ENCODE measurements around the gene F11R.
"Not testable (repeated sequence)": the region's sequence is repeated elsewhere in the genome, so short reads cannot be mapped to it uniquely, and the experiment has no call there.

F11R gene

DNA sequence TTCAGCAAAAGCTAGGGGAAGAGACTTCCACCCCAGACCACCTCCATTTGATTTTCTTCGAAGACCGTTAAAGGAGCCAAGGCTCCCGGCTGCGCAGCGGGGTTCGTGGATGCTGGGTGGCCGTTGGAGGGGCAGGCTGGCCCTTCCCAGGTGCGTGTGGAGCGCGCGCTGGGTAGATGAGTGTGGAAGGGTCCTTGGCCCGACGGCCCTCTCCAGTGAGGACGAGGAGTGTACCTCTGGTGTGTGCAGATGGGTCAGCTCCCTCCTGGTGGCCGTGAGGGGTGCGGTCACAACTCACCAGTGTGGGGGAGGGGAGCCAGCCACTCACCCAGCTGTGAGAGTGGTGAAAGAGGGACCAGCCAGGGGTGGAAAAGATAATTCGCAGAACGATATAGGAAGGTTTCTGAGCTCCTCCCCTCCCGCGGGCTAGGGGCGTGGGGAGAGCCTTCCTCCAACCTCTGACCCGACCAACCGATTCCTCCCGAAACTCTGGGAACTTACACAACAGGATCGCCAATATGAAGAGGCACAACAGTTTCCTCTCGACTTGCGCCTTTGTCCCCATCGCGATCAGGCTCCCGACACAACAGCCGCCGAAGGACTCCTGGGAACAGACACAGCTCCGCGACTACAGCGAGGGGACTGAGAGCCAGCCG, at the start of gene F11R:
Gene F11R, minus strand, starts transcription at position 644 of the 656 bp plus-strand sequence. Its CDS starts 79 bp downstream, at position 565.
- peak; percentile 81 for DNase-seq

DNA sequence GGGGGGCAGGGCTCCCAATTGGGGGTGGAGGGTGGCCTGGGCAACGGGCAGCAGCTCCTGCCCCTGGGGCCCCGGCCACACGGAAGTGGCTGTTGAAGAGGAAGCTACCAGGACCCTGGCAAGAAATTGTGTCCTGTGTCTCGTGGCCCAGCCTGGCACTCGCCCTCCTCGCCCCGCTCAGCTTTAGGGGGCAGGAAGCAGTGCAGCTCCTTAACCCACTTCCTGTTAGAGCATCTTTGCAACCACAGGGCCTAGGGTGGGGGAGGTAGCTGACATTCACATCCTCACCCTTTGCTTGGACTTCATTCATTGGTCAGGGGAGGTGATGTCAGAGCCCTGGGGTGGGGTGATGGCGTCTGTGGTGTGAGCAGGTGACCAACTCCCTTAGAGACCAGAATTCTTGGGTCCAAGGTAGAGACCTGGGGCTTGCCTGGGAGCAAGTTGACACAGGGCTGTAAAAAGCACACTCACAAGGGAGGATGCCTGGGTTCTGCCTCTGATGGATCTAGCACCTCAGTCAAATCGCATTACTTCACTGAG, 48.8 kb upstream of the F11R start, which contains the start of gene ARHGAP30:
Gene ARHGAP30, minus strand, starts transcription at position 161 of the 540 bp plus-strand sequence. CDS start 267 bp downstream, outside the sequence.
- no peak for DNase-seq

DNA sequence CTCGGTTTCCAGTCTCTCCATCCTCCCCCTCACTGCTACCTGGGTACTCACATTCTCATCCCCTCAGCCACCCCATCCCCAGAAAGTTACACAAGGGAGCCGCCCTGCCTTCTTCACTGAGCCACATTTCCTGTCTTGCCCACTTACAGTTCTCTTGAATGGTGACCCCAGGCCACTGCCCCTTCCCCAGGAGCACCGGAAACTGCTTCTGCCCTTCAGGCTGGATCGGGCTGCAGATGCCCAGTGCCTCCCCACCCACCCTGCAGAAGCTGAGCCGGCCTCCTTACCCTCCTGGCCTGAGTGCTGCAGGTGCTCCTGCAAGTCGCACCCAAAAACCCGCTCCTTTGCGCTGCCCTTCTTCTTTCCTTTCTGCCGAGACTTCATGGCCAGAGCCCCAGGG, 48.3 kb upstream of the F11R start:
- DNase-seq: no peak

DNA sequence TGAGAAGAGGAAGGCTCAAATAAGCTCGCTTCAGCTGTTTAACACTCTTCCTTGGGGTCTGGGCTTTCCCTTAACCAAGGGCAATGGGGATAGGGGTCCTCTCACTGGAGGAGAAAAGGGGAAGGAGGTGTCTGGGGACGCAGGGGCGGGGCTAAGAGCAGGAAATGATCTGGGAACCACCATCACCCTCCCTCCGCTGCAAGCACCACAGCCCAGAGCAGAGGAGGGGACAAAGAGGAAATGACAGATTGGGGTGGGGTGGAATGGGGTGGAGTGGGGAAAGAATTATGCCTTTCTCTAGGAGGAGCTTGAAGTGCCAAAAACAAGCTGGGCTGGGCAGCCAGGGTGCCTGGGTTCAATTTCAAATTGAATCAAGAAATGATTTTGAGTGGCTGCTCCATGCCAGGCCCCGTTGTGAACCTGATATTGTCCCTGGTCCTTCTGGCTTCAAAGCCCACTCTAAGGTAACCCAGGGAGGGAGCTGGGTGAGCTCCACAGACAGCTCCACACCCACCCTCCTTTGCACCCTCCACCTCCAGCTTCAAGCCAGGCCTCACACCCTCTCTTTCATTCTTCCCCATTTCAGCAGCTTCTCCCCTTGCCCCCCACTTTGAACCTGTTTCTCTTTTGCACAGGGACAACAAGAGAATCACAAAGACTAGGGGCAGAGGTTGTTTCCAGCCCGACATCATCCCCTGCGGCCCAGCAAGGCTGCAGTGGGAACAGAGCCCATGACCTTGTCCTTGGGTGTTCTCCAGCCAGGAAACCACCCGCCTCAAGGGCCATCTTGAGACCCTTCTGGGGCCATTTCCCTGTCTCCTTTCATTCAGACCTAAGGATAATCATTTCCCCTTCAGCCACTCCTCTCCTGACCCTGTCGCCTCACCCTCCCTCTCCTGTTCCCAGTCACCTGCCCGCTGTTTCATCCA, 47.6 kb upstream of the F11R start:
- no peak for DNase-seq

DNA sequence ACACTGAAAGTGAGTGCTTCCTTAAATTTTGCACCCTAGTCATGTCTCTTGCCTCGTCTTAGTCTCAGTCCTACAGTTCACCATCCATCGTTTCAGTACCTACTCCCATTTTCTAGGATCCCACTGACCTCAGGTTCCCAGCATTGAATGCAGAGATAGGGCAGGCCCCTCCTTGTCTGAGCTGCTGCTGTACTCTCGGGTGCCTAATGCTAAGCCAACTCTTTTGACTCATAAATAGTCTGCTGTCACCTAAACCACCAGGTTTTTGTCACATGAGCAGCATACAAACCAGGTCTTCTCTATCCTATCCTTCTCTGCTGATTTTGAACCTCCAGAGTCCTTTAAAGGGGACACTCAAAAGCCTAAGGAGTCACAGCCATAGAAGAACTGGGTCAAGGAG, 45.7 kb upstream of the F11R start:
- no peak for DNase-seq

DNA sequence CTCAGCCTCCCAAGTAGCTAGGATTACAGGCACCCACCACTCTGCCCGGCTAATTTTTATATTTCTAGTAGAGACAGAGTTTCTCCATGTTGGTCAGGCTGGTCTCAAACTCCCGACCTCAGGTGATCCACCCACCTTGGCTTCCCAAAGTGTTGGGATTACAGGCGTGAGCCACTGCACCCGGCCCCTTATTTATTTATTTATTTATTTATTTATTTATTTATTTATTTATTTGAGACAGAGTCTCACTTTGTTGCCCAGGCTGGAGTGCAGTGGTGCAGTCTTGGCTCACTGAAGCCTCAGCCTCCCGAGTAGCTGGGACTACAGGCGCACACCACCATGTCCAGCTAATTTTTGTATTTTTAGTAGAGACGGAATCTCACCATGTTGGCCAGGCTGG, 44.7 kb upstream of the F11R start:
- DNase-seq: not testable (repeated sequence)

DNA sequence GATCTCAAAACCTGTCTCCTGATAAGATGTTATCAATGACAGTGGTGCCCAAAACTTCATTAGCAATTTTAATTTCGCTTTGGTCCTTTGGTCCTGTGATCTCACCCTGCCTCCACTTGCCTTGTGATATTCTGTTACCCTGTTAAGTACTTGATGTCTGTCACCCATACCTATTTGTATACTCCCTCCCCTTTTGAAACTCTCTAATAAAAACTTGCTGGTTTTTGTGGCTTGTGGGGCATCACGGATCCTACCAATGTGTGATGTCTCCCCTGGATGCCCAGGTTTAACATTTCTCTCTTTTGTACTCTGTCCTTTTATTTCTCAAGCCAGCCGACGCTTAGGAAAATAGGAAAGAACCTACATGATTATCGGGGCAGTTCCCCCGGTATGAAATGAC, 43.0 kb upstream of the F11R start:
- not testable (repeated sequence) for DNase-seq

DNA sequence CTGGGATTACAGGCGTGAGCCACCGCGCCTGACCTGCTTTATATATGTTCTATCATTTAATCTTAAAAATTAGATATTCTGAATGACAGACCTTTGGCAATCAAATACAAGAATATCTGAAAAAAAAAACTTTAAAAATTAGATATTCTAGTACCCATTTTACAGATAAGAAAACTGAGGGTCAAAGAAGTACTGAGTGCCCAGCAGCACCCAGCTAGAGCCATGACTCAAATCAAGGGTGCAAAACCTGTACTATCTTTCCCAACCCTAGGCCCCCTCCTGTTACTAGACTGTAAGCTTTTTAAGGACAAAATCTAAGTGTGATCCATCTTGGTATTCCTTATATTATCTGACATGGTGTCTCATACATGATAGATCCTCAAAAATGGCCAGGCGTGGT, 40.5 kb upstream of the F11R start:
- DNase-seq: no peak

DNA sequence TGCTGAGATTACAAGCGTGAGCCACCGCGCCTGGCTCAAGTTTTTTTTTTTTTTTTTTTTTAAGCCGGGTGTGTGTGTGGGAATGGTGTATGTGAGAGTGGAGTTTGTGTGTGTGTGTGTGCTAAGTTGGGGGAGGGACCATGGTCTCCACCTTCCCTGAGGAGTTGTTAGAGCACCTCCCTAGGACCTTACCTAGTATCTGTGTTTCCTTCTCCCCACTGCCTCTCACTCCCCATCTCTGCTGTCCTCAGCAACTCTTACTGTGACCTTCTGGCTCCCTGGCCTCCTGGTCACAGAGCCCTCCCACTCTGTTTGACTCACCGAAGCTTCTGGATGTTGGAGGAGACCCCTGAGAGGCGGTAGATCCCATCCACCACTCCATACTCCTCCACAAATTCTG, 38.3 kb upstream of the F11R start:
- DNase-seq: no peak

DNA sequence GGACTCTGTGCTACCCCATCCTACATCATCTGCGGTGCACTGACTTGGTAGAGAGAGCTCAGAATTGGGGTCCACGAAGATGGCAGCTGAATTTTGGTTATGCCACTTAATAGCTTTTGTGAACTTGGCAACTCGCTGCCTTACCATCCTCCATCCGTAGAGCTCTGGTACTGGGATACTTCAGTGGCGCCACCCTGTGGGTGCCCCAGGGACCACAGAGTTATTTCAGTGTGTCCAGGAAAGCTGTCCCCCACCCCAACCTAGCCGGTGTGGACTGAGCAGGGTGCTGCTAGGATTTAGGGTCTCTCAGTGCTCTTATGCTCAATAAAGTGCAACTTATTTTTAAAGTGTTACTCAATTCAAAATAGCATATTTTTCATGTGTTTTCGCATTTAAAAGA, 33.9 kb upstream of the F11R start:
- no peak for DNase-seq

DNA sequence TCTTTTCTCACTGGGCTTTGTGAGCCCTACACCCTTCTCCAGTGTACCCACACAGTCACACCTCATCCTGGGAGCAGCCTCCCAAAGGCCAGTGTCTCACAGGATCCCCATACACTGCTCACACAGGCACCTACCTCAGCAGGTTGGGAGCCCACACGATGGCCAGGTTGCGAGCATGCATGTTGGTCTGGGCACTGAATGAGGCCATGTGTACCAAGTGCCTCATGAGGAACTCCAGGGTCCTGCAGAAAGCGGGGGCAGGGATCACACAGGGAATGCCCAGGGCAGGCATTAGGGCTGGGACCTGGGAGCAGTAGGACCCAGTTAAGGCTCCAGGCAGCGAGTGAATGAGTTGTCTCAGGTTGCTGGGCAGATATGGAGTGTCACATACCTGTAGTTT, 33.3 kb upstream of the F11R start:
- no peak for DNase-seq

DNA sequence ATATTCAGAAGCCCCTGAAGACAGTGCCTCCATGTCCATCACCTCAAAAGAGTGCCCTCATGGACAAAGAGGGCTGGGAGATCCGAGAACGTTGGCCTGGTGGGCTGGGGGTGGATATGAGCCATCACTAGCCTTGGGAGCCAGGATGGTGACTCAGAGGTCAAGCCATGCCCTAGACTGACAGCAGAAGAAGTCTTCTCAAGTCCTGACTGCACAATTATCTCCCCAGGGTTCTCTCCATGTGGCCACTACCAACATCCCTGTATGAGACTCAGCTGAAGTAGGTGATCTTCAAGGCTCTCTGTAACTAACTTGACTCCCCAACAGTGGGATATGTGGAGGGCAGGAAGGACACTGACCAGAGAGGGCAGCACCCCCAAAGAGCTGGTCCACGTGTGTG, 31.9 kb upstream of the F11R start:
- DNase-seq: no peak

DNA sequence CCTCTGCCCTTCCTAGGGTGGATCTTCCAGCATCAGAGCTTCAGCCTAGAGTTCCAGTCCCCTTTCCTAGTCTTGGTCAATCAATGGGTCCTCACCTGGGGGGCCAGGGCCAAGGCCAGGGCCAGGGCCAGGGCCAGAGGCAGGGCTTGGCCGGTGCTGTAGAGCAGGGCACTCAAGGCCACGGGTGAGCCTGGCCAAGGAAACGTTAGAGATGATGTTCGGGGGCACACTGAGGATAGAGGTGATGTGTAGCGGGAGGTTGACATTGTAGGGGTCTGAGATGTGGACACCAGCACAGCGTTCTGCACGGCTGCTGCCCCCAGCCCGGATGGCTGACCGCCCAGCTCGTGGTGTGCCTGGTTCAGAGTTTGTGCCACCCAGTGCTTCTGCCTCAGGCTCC, 30.3 kb upstream of the F11R start:
- no peak for DNase-seq

DNA sequence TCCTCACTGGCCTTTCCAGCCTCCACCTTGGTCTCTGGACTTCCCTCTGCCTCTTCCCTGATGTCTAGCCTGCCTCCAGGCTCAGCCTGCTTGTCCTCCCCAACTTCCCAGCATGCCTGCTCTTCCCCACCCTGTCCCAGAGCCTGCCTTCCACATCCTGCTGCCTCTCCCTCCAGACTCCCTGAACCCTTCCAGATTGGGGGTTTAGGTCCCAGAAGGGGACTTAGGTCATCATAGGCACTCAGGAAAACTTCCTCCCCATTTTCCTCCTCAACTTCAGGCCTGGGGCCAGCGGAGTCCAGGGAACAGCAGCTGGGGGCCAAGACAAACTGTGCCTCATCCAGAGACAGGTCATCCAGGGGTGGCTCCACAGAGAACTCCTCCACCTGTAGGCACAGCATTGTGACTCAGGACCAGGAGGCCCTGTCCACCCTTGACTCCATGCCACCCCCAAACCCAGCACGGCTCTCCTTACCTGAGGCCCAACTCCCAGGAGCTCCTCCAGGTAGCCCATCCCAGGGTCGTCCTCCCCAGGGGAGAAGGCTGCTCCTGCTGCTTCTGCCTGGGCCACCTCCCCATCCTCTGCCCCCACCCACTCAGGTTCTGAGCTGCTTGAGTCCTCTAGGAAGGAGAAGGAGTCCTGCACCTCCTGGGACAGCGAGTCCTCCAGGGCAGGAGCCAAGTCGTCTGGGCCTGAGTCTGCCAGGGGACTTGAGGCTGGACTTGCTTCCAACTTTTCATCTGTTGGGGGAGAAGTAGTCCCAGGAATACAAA, 28.2 kb upstream of the F11R start:
- no peak for DNase-seq

DNA sequence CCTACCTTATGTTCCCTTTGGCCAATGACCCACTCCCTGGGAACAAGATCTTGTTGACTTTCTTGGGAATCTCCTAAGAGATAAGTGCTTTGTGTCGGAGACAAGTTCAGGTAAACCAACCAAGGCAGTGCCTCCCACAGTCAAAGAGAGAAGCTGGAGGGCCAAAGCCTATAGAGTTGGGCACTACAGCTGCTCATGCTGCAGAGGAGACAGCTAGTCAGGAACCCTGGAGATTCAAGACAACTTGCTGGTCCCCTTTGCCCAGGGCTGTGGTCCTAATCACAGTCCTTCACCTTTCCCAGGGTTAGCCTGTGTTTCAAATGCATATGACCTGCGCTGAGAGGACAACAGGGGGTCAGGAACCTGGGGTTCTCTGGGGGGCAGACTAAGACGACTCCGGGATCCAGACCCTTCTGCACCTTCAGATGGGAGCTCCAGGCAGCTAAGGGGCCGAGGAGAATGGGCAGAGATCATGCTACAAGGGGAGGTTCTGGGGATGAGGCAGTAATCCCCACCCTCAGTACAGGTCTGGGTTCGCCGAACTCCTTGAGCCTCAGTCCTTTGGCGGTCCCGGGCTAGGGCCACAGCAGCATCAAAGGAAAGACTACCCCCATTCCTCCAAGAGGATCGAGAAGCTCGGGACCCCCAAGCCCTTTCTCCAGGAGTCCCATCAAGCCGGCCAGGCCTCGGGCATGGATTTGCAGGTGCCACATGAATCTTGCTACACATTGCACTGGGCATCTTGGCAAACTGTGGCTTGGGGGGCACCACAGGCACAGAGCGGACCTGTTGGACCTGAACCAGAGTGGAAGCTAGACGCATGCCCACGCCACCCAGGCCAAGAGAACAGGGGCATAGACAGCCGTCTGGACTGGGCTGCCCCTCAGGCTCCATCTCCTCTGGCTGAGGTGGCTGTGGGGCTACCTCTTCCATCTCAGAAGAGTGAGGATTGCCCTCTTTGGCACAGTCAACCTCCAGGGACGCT, 26.8 kb upstream of the F11R start:
- no peak for DNase-seq

DNA sequence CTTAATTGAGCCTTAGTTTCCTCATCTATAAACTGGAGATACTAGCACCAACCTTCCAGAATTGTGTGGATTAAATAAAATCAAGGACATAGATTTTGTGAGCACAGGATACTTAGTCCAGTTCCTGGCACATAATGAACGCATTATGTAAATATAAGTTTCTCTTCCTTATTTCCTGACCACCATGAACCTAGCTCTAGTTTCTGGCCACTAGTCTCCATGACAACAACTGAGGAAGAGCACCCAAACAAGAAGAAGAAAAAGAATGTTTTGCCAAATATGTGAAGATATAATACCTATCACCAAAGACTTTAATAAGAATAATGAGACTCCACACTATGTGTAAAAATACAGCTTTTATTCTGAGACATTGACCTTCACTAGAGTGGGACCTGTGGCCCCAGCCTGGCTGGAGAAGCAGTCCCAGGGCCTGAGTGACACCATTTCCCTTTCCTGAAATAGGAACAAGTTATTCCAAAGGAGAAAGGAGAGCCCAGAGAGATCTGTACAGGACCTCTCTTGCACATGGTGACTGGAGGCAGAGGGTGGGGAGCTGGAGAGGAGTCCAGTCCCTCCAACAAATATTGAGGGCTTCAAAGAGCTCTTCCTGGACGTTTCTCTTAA, 25.8 kb upstream of the F11R start:
- DNase-seq: no peak

DNA sequence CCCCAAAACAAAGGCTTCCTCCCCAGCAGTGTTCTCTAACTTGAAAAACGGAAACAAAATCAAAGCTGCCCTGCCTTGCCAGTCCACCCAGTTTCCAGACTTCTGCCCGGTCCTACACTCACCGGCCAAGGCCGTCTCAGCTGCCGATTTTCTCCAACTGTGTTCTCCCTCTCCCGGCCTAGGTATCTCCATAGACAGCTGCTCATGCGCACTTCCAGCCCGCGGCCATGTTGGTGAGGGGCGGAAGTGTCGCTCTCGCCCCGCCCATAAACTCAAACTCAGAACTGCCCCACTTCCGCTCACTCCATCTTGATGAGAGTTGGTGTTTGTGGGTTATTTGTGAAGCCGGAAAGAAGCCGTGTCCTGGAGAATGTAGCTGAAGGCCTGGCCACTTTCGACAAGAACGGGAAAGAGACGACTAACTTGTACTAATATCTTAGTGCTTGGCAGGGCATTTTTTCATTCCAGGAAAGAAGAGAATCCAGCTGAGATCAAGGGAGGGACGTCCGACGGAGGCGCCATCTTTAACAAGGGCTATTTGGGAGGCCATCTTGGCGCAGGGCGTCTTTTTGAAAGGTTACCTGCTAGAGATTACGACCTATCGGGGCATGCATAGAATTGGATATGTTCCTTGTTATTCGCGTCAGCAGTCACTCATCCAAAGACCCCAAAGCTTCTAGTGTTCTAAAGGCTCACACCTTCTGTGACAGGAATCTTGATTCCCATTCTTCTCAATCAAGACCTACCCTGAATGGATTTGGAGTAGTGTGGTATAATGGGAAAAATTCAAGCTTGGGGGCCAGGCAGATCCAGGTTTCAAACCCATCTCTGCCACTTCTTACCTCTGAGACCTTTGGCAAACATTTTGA, 25.0 kb upstream of the F11R start, which contains the start of gene USF1:
Gene USF1, minus strand, starts transcription at position 242 of the 869 bp plus-strand sequence. CDS start 2,702 bp downstream, outside the sequence.
- DNase-seq: peak; percentile 95

DNA sequence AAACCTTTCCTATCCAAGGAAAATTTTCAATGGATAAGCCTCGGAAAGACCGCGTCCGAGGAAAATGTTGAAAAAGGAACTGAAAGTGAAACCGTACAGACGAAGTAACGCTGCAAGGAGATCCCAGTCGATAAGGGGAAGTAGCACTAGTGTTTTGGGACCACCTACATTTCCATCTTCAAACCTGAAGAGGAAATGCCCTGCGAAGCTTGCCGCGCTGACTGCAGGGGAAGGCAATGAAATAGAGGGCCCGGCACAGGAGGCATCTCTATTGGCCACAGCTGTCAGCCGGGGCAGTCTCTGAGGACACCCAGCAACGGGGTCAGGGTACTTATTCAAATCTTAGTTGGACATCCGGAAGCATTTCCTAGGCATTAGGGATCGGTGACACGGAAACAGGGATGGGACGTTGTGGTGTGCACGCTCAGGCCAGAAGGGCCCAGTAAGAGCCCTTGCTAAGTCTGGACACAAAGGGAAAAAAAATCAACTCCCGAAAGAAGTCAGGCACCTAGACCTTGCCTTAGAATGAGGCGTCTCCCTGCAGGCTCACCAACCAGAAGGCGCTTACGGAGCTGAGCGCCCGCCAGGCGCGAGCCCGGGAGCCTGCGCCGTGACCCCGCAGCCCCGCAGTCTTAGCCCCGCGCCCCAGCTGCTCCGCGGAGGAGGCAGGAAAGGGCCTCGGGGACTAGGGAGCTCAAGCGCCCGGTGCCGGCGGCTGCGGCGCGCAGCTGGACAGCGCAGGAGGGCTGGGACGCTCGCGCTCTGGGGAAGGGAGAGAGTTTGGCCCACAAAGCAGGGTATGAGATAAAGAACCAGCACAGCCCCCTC, 24.2 kb upstream of the F11R start:
- DNase-seq: peak; percentile 86

DNA sequence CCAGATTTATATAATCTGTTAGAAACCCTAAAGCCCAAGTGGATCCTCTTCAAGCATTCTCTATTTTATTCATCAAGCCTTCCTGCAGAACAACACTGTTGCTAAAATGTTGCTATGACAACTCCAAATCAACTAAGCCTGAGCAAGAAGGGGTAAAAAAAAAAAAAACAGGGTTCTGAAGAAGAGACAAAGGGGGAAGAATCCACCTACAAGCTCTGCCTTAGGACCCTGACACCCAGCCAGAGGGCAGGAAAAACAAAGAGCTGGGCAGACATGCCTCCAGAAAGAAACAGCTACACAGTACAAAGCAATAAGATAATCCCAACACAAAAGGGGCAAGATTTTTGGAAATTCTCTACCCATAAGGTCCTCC, 23.6 kb upstream of the F11R start:
- no peak for DNase-seq
